ENCODE measurements around the gene TNFSF4.

The TNFSF4 gene

GRCh38 chr1:173212952-173213491, 5.9 kb upstream of the TNFSF4 start:
- Histone ChIP-seq H3K4me1 (ENCODE audit: control insufficient read depth in 5 of 5, insufficient read depth in 5 of 5, low read length in 5 of 5) (no peaks in the 10 kb centered on the region), H3K9me3 (ENCODE audit: control insufficient read depth in 5 of 5, low read length in 5 of 5) (no peaks in the 10 kb centered on the region)

GRCh38 chr1:173210716-173211231, 3.6 kb upstream of the TNFSF4 start:
- Histone ChIP-seq H3K4me3 (ENCODE audit: low read depth in 1 of 5, low read length in 5 of 5) (no peak overlapping the region), H3K27ac (ENCODE audit: low read depth, low read length) (no peak overlapping the region), H3K4me1 (ENCODE audit: control insufficient read depth in 5 of 5, insufficient read depth in 5 of 5, low read length in 5 of 5) (peaks cover 0 to 12% (median 8%) of the 10 kb centered on the region in 5 donors)

More at GRCh38 chr1:173212952-173213491, 5.9 kb upstream of the TNFSF4 start:
- Histone ChIP-seq H3K9ac (ENCODE audit: low read length in 5 of 5) (no peak overlapping the region), H3K27ac (ENCODE audit: low read depth, low read length) (no peak overlapping the region), H3K4me3 (ENCODE audit: low read depth in 1 of 5, low read length in 5 of 5) (no peak overlapping the region), H3K27me3 (ENCODE audit: control insufficient read depth in 5 of 5, insufficient read depth in 4 of 5, low read length in 5 of 5) (no peaks in the 10 kb centered on the region), H3K36me3 (ENCODE audit: control insufficient read depth in 5 of 5, insufficient read depth in 5 of 5, low read length in 5 of 5) (no peaks in the 10 kb centered on the region)

GRCh38 chr1:173210283-173210682, 3.2 kb upstream of the TNFSF4 start:
- no peaks in the 10 kb centered on the region for H3K9me3 ChIP-seq (ENCODE audit: control insufficient read depth in 5 of 5, low read length in 5 of 5)
- H3K4me1 ChIP-seq (ENCODE audit: control insufficient read depth in 5 of 5, insufficient read depth in 5 of 5, low read length in 5 of 5): peaks cover 0 to 16% (median 11%) of the 10 kb centered on the region in 5 donors
- no peaks in the 10 kb centered on the region for H3K27me3 ChIP-seq (ENCODE audit: control insufficient read depth in 5 of 5, insufficient read depth in 4 of 5, low read length in 5 of 5)
- H3K27ac ChIP-seq (ENCODE audit: low read depth, low read length): no peak overlapping the region
- H3K4me3 ChIP-seq (ENCODE audit: low read depth in 1 of 5, low read length in 5 of 5): no peak overlapping the region
- H3K9ac ChIP-seq (ENCODE audit: low read length in 5 of 5): no peak overlapping the region
- no peaks in the 10 kb centered on the region for H3K36me3 ChIP-seq (ENCODE audit: control insufficient read depth in 5 of 5, insufficient read depth in 5 of 5, low read length in 5 of 5)

More at GRCh38 chr1:173210716-173211231, 3.6 kb upstream of the TNFSF4 start:
- Histone ChIP-seq H3K36me3 (ENCODE audit: control insufficient read depth in 5 of 5, insufficient read depth in 5 of 5, low read length in 5 of 5) (no peaks in the 10 kb centered on the region), H3K9ac (ENCODE audit: low read length in 5 of 5) (no peak overlapping the region), H3K27me3 (ENCODE audit: control insufficient read depth in 5 of 5, insufficient read depth in 4 of 5, low read length in 5 of 5) (no peaks in the 10 kb centered on the region), H3K9me3 (ENCODE audit: control insufficient read depth in 5 of 5, low read length in 5 of 5) (no peaks in the 10 kb centered on the region)

DNA sequence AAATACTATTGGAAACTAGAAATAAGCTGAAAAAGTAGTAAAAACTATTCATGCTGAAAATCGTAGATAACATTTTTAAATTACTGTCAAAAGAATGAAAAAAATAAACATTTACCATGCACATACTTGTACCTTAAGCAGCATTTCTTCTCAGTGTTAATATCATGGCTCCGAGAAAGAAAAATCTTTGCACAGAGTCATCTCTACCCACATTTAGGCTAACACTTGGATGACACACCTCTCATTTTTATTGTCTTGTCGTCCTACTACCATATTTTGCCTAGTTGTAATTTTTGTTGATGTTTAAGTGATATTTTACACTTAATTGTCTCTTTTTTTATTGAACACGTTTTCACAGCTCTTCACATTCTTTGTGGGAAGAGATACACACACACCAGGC, 1.7 kb upstream of the TNFSF4 start:
- Histone ChIP-seq H3K9me3 (ENCODE audit: control insufficient read depth in 5 of 5, low read length in 5 of 5) (no peaks in the 10 kb centered on the region), H3K36me3 (ENCODE audit: control insufficient read depth in 5 of 5, insufficient read depth in 5 of 5, low read length in 5 of 5) (no peaks in the 10 kb centered on the region), H3K27ac (ENCODE audit: low read depth, low read length) (no peak overlapping the region), H3K4me3 (ENCODE audit: low read depth in 1 of 5, low read length in 5 of 5) (no peak overlapping the region), H3K9ac (ENCODE audit: low read length in 5 of 5) (no peak overlapping the region), H3K27me3 (ENCODE audit: control insufficient read depth in 5 of 5, insufficient read depth in 4 of 5, low read length in 5 of 5) (no peaks in the 10 kb centered on the region), H3K4me1 (ENCODE audit: control insufficient read depth in 5 of 5, insufficient read depth in 5 of 5, low read length in 5 of 5) (peaks cover 0 to 18% (median 11%) of the 10 kb centered on the region in 5 donors)

GRCh38 chr1:173208146-173208545, 1.0 kb upstream of the TNFSF4 start:
- H3K27me3 ChIP-seq (ENCODE audit: control insufficient read depth in 5 of 5, insufficient read depth in 4 of 5, low read length in 5 of 5): no peaks in the 10 kb centered on the region
- peaks cover 0 to 18% (median 11%) of the 10 kb centered on the region in 5 donors for H3K4me1 ChIP-seq (ENCODE audit: control insufficient read depth in 5 of 5, insufficient read depth in 5 of 5, low read length in 5 of 5)
- H3K36me3 ChIP-seq (ENCODE audit: control insufficient read depth in 5 of 5, insufficient read depth in 5 of 5, low read length in 5 of 5): no peaks in the 10 kb centered on the region
- no peak overlapping the region for H3K9ac ChIP-seq (ENCODE audit: low read length in 5 of 5)
- no peaks in the 10 kb centered on the region for H3K9me3 ChIP-seq (ENCODE audit: control insufficient read depth in 5 of 5, low read length in 5 of 5)
- H3K27ac ChIP-seq (ENCODE audit: low read depth, low read length): no peak overlapping the region
- H3K4me3 ChIP-seq (ENCODE audit: low read depth in 1 of 5, low read length in 5 of 5): no peak overlapping the region

- Histone ChIP-seq H3K9me3 (ENCODE audit: control insufficient read depth in 5 of 5, low read length in 5 of 5) (no peaks in the 10 kb centered on the region), H3K36me3 (ENCODE audit: control insufficient read depth in 5 of 5, insufficient read depth in 5 of 5, low read length in 5 of 5) (no peaks in the 10 kb centered on the region), H3K4me1 (ENCODE audit: control insufficient read depth in 5 of 5, insufficient read depth in 5 of 5, low read length in 5 of 5) (peaks cover 0 to 18% (median 11%) of the 10 kb centered on the region in 5 donors), H3K9ac (ENCODE audit: low read length in 5 of 5) (no peak overlapping the region), H3K27me3 (ENCODE audit: control insufficient read depth in 5 of 5, insufficient read depth in 4 of 5, low read length in 5 of 5) (no peaks in the 10 kb centered on the region), H3K27ac (ENCODE audit: low read depth, low read length) (no peak overlapping the region), H3K4me3 (ENCODE audit: low read depth in 1 of 5, low read length in 5 of 5) (no peak overlapping the region)
These were observed 1.7 kb downstream of the TNFSF4 start for GRCh38 chr1:173205146-173206051.

DNA sequence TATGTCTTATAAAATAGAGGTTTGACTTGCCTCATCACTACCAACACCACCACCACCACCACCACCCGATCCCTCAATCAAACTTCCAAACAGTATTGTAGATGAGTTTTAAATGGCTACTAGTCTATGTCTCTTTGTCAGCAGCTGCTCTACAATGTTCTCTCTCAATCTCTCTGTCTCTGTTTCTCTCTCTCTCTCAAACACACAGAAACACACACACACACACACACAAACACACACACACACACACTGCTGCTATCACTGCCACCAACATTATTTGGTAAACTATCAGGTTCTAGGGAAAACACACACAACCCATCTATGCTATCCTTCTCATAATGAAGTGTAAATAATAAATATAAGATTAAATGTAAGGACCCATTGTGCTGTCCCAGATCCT, 2.4 kb downstream of the TNFSF4 start:
- Histone ChIP-seq H3K36me3 (ENCODE audit: control insufficient read depth in 5 of 5, insufficient read depth in 5 of 5, low read length in 5 of 5) (no peaks in the 10 kb centered on the region), H3K27me3 (ENCODE audit: control insufficient read depth in 5 of 5, insufficient read depth in 4 of 5, low read length in 5 of 5) (no peaks in the 10 kb centered on the region), H3K27ac (ENCODE audit: low read depth, low read length) (no peak overlapping the region), H3K9ac (ENCODE audit: low read length in 5 of 5) (no peak overlapping the region), H3K4me3 (ENCODE audit: low read depth in 1 of 5, low read length in 5 of 5) (no peak overlapping the region), H3K4me1 (ENCODE audit: control insufficient read depth in 5 of 5, insufficient read depth in 5 of 5, low read length in 5 of 5) (peaks cover 0 to 18% (median 11%) of the 10 kb centered on the region in 5 donors), H3K9me3 (ENCODE audit: control insufficient read depth in 5 of 5, low read length in 5 of 5) (no peaks in the 10 kb centered on the region)

DNA sequence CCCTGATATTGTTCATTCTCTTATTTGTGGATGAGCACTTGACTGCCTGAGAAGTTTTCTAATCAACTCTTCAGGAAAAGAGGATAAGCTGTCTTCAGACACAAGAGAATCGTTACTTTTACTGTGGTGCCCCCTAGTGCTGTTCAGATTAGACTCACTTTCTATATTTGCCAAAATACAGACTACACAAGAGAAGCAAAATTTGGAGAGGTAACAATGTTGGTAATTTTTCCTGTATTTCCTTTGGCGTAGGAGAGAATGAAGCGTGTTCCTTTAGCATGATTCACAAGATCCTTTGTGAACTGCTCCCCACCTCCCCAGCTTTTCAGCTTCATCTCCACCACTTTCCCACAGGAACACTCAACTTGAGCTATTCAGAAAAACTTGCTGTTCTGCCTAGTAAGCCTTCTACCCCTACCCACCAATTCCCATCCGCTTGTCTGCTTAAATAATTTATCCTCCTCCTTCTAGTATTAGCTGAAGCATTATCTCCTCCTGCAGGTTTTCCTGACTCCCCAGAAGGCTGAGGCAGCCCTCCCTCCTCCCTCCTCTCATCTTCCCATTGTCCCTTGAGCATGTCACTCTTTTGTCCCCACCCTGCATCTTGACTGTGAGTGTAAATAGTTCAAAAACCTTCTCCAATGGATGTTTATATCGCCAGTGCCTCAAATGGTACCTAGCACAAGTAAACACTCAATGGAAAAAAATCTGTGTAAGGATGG, 4.5 kb downstream of the TNFSF4 start:
- no peak overlapping the region for H3K4me3 ChIP-seq (ENCODE audit: low read depth in 1 of 5, low read length in 5 of 5)
- peaks cover 0 to 18% (median 10%) of the 10 kb centered on the region in 5 donors for H3K4me1 ChIP-seq (ENCODE audit: control insufficient read depth in 5 of 5, insufficient read depth in 5 of 5, low read length in 5 of 5)
- H3K27me3 ChIP-seq (ENCODE audit: control insufficient read depth in 5 of 5, insufficient read depth in 4 of 5, low read length in 5 of 5): no peaks in the 10 kb centered on the region
- no peaks in the 10 kb centered on the region for H3K36me3 ChIP-seq (ENCODE audit: control insufficient read depth in 5 of 5, insufficient read depth in 5 of 5, low read length in 5 of 5)
- no peak overlapping the region for H3K27ac ChIP-seq (ENCODE audit: low read depth, low read length)
- no peaks in the 10 kb centered on the region for H3K9me3 ChIP-seq (ENCODE audit: control insufficient read depth in 5 of 5, low read length in 5 of 5)
- H3K9ac ChIP-seq (ENCODE audit: low read length in 5 of 5): no peak overlapping the region

DNA sequence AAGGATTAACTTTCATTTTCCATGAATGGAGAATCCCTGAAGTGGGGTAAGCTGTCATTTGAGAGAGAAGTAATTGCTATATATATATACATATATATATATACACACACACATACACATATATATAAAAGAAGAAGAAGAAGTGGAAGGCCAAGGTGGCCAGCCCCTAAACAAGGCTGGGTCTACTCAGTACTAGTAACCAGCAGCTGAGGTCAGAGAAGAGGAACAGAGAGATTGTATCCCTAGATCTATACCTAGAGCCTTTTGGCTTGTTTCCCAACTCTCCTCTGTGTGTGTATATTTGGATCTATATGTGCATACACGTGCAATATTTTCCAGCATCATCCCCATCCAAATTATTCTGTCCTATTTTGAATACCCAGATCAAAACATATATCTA, 5.2 kb downstream of the TNFSF4 start:
- H3K4me3 ChIP-seq (ENCODE audit: low read depth in 1 of 5, low read length in 5 of 5): no peak overlapping the region

More for the DNA sequence above, 5.2 kb downstream of the TNFSF4 start:
- Histone ChIP-seq H3K27ac (ENCODE audit: low read depth, low read length) (no peak overlapping the region), H3K4me1 (ENCODE audit: control insufficient read depth in 5 of 5, insufficient read depth in 5 of 5, low read length in 5 of 5) (peaks cover 0 to 12% (median 9%) of the 10 kb centered on the region in 5 donors), H3K9ac (ENCODE audit: low read length in 5 of 5) (no peak overlapping the region), H3K9me3 (ENCODE audit: control insufficient read depth in 5 of 5, low read length in 5 of 5) (no peaks in the 10 kb centered on the region), H3K36me3 (ENCODE audit: control insufficient read depth in 5 of 5, insufficient read depth in 5 of 5, low read length in 5 of 5) (no peaks in the 10 kb centered on the region), H3K27me3 (ENCODE audit: control insufficient read depth in 5 of 5, insufficient read depth in 4 of 5, low read length in 5 of 5) (no peaks in the 10 kb centered on the region)
